ENCODE results near the gene VAC14.
"Not testable (repeated sequence)": the region's sequence is repeated elsewhere in the genome, so short reads cannot be mapped to it uniquely, and the experiment has no call there.

The VAC14 gene

GRCh38 chr16:70681382-70682238, 119.3 kb downstream of the VAC14 start:
- DNase-seq (ENCODE audit: low read depth, low spot score), result no peak

- no peak for DNase-seq (ENCODE audit: low read depth, low spot score)
These were observed 120.2 kb downstream of the VAC14 start for GRCh38 chr16:70680495-70681381.

GRCh38 chr16:70679671-70680494, 121.1 kb downstream of the VAC14 start:
- DNase-seq (ENCODE audit: low read depth, low spot score), result no peak

- no peak for DNase-seq (ENCODE audit: low read depth, low spot score)
These were observed 121.9 kb downstream of the VAC14 start for GRCh38 chr16:70678898-70679670.

DNA sequence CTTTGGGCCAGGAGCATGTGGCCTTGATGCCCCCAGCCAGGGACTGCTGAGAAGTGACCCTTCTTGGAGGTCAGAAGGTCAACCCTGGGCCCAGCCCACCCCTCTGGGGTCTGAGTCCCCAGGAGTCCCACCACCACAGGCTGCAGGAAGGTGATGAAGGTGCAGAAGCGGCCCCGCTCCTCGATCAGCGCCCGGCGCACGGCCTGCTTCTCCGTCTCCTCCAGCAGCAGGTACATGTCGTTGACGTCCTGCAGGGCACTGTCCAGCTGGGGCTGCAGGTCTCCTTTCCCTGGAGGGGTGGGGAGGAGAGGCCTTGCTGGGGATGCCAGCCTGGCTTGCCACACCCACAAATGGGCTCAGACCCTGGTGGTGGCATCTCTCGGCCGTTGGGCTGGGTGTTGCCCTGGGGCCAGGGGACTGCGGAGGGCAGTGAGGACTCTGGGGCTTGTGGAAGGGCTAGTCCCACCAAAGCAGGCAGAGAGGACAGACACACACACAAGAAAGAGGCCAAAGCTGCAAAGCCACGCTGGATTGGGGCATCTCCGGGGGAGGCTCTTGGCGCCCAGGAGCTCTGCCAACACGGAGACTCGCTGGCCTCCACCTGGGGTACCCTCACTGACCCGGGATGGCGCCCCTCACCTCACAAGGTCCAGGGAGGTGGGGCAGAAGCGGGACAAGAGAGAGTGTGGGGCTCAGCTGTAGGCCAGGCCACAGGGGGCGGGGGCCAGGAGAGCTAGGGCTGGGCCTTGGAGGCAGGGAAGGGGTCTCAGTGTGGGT, 122.6 kb downstream of the VAC14 start:
- no peak for DNase-seq (ENCODE audit: low read depth, low spot score)

DNA sequence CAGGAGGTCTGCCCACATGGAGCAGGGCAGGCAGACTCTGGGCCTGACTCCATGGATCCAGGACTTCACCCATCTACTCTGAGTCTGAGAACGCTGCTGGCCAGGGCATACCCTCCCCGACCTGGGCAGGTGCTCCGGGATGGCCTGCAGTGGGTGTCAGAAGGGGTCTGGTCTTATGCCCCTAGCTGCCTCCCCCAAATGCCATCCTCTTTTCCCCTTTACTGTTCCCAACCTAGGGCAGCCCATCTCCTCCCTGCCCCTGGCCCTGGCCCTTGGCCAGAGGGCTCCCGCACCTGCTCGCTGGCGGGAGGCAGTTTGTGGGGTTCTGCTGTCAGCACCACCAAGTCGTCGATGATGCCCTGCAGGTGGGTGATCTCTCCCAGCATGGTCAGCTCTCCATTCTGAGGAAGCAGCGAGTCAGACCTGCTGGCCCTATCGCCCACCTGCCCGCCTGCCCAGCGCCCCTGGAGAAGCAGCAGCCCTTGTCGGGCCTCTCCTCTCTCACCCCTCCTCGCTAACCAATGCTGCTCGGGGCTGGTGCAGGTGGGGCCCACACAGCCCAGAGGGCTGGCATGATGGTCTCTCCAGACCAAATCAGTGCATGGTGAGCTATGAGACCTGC, 123.3 kb downstream of the VAC14 start:
- no peak for DNase-seq (ENCODE audit: low read depth, low spot score)

GRCh38 chr16:70676675-70677498, 124.1 kb downstream of the VAC14 start:
- DNase-seq (ENCODE audit: low read depth, low spot score), result no peak

DNA sequence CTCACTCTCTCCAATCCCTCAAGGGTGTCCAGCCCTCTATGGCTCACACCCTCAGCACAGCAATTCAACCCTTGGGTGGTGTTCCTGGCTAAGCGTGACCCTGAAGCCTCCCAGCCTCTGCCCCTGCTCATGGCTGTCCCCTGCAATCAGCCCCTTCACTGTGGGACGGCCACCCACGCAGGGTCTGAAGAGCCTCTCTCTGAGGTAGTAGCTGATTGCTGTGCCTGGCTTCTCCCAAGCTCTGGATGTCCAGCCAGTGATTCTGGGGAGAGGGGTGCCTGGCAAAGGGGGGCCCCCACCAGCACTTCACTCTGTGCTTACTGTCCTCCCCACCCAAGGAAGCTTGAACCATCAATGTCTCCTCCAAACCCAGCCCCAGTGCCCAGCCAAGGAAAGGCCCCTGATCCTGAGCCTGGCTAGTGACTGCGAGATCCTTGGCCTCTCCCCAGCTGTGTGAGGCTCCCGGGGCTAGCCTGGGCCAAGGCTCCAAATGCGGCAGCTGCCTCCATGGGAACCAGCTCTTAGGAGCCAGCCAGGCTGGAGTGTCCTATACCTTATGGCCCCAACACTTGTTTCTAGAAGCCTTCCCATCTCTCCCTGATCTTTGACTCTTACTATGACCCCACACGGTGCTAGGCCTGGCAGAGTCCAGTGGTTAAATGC, 125.0 kb downstream of the VAC14 start:
- no peak for DNase-seq (ENCODE audit: low read depth, low spot score)

- no peak for DNase-seq (ENCODE audit: low read depth, low spot score)
These were observed 126.5 kb downstream of the VAC14 start for GRCh38 chr16:70674221-70675014.

DNA sequence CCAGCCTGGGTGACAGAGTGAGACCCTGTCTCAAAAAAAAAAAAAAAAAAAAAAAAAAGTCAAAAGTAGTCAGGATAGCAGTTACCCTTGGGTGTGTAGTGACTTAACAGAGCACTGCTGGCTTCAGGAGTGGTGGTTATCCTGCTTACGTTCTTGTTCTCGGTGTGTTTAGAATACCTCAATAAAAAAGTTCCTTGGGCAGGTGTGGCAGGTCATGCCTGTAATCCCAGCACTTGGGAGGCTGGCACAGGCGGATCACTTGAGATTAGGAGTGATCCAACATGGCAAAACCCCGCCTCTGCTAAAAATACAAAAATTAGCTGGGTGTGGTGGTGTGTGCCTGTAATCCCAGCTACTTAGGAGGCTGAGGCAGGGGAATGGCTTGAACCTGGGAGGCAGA, 130.0 kb downstream of the VAC14 start:
- DNase-seq (ENCODE audit: low read depth, low spot score), result not testable (repeated sequence)

- DNase-seq (ENCODE audit: low read depth, low spot score), result no peak
These were observed 130.8 kb downstream of the VAC14 start for GRCh38 chr16:70670175-70670574.

GRCh38 chr16:70665806-70666735, 134.9 kb downstream of the VAC14 start:
- DNase-seq (ENCODE audit: low read depth, low spot score), result no peak

DNA sequence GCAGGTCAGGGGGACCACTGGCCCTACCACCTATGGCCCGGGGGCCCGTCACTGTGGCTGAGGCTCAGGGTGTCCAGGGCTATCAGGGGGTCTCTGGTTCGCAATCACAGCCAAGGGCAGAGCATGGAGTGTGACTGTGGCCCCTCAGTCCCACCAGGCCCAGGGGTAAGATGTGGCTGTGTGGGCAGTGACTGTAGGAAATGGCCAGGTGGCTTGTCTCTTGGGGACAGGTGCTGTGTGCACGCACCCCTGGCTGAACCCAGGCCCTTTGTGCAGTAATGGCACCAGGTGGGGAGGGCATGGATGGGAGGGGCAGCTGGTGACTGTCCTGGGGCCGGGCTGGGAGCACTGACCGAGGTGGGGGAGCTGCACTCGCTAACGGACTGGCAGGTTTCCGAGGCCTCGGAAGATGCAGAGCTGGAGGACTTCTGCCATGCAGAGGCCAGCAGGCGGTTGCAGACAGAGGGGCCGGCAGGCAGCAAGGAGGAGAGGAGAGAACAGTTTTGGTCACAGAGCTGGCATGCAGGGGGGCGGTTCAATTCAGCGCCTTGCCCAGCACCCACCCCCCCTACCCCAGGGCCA, 135.8 kb downstream of the VAC14 start:
- no peak for DNase-seq (ENCODE audit: low read depth, low spot score)

DNA sequence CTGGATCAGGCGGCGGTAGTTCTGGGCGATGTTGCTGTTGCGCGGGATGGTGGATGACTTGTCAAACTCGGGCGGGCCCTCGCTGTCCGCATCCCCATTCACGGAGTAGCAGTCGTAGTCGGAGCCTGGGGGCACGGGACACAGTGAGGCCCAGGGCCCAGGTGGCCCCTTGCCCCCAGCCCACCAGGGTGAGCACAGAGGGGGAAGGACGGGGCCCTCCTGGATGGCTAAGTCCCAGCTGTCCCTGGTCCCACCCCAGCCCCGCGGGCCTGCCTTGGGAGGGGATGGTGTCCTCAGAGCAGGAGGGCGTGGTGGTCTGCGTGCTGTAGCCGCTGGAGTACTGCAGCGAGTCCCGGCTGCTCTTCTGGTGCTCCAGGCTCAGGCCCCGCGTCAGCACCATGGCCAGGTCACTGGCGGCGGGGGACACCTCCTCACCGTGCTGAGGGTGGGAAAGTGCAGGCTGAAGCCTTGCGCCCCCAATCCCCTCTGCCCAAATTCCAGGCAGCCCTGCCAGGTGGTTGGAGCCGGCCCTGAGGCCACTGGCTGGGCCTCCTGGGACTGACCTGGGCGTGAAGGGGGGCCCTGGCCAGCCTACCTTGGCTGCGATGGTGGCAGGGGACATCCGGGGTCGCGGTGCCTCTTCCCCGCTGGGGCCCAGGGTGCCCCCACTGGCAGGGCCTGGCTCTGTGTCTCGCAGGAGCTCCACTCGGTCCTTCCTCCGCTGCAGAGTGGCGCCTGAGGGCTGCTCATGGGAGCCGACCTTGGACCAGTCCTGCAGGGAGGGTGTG, 136.4 kb downstream of the VAC14 start:
- no peak for DNase-seq (ENCODE audit: low read depth, low spot score)

Measured in activated CD4-positive, CD25-positive, alpha-beta regulatory T cell treated with anti-CD3 and anti-CD28 coated beads, Interleukin-2, amount 50 U/mL, for 16 hours (primary cell).